Measurements from ENCODE around the gene ACER3. TPM values are rescaled to one million over a fixed set of nuclear protein-coding genes. Genes with fewer than 3 reads are reported as not detected.

ACER3 gene
- total and polyA plus RNA-seq, 2 of the 4 experiments (the other 2 are of a cell fraction), result 3.5 to 10.0 TPM

DNA sequence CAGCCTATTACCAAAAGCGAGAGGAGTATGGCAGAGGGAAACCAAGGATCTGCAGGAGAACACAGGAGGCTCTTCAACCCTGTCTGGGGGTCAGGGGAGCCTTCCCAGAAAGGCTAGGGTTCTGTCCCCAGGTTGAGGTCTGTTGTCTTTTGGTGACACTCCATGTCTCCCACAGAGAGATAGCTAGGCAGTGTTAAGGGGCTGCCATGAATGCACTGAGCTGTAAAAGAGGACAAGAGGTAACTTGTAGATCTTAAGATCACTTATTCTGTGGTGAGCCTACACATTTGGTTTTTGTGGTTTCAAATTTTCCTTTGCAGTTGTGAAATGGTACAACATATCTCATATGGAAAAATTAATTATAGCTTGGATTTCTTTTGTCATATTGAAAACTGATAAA, 6.0 kb upstream of the ACER3 start:
- H3K79me1 ChIP-seq (ENCODE audit: low read depth in 1 of 2, low read length in 2 of 2), result no peaks in the 10 kb centered on the region
- no peak overlapping the region for H2BK5ac ChIP-seq (ENCODE audit: low read depth, low read length, poor library complexity, severe bottlenecking)
- no peak overlapping the region for H3K23ac ChIP-seq (ENCODE audit: low read depth, low read length)
- H2AFZ ChIP-seq (replicated peaks; ENCODE audit: low read length, poor library complexity), result no peak overlapping the region
- no peaks in the 10 kb centered on the region for H4K20me1 ChIP-seq (ENCODE audit: insufficient read depth, low read length)
- DNase-seq, result no peak
- BruUV-seq (replicated peaks), result no TSS peak
- H4K91ac ChIP-seq (ENCODE audit: insufficient read depth, low read depth, low read length), result no peak overlapping the region
- dilution Hi-C loops (cut with HindIII; ENCODE audit: low sequenced_read_pairs, unreplicated experiment) (no loop called here), in situ Hi-C loops (cut with MboI; ENCODE audit: low sequenced_read_pairs) (no loop called here), intact Hi-C loops (cut with micrococcal nuclease) (no loop called here)
- H3K9ac ChIP-seq (ENCODE audit: low read depth, low read length), result no peak overlapping the region
- no peak overlapping the region for H4K8ac ChIP-seq (ENCODE audit: low read depth in 2 of 2, low read length in 2 of 2)
- no peaks in the 10 kb centered on the region for H3K4me1 ChIP-seq (ENCODE audit: control insufficient read depth, insufficient read depth, low read length)
- H3K27ac ChIP-seq (ENCODE audit: insufficient read depth, low read length), result no peak overlapping the region
- no peak overlapping the region for H2BK15ac ChIP-seq (ENCODE audit: low read depth, low read length)
- H2BK120ac ChIP-seq (ENCODE audit: low read depth, low read length), result no peak overlapping the region
- no peak overlapping the region for H2AK9ac ChIP-seq (replicated peaks; ENCODE audit: low read depth, low read length, poor library complexity)
- no CpG with 5 or more reads among the region's 1 CpG for WGBS, 2 experiments (ENCODE audit: extremely low coverage in 2 of 2, insufficient read length in 1 of 2)
- no peaks in the 10 kb centered on the region for H3K36me3 ChIP-seq (ENCODE audit: control insufficient read depth, insufficient read depth, low read length)
- no peak overlapping the region for H2AK5ac ChIP-seq (ENCODE audit: low read depth, low read length)
- H4K5ac ChIP-seq (ENCODE audit: low read depth, low read length), result no peak overlapping the region
- ATAC-seq (ENCODE audit: low read depth), result no peak
- no peaks in the 10 kb centered on the region for H3K9me1 ChIP-seq (ENCODE audit: insufficient read depth, low read length)
- H3K4me2 ChIP-seq (ENCODE audit: low read depth, low read length), result no peak overlapping the region
- H3K18ac ChIP-seq (ENCODE audit: low read depth, low read length), result no peak overlapping the region
- H3K4me3 ChIP-seq (ENCODE audit: insufficient read depth, low read depth, low read length), result no peak overlapping the region
- TF ChIP-seq MAFK (IDR thresholded peaks at IDR 0.05; ENCODE audit: low read depth, low read length) (no peak), RFX5 (IDR thresholded peaks at IDR 0.05; ENCODE audit: low read depth, low read length) (no peak), MAZ (IDR thresholded peaks at IDR 0.05; ENCODE audit: borderline replicate concordance, low read depth, low read length) (no peak), NFE2L2 (IDR thresholded peaks at IDR 0.05; ENCODE audit: low read depth, low read length) (no peak), CHD1 (IDR thresholded peaks at IDR 0.05; ENCODE audit: low read depth, low read length) (no peak), POLR2A (IDR thresholded peaks at IDR 0.05; ENCODE audit: low read depth, low read length) (no peak), BHLHE40 (IDR thresholded peaks at IDR 0.05; ENCODE audit: low read depth, low read length) (no peak), RCOR1 (IDR thresholded peaks at IDR 0.05; ENCODE audit: insufficient replicate concordance, low read length) (no peak), ELK1 (IDR thresholded peaks at IDR 0.05; ENCODE audit: borderline replicate concordance, low read depth, low read length) (no peak), MXI1 (IDR thresholded peaks at IDR 0.05; ENCODE audit: borderline replicate concordance, low read depth, low read length) (no peak), SMC3 (IDR thresholded peaks at IDR 0.05; ENCODE audit: low read depth, low read length) (no peak), USF2 (IDR thresholded peaks at IDR 0.05; ENCODE audit: low read depth, low read length) (no peak), RAD21 (IDR thresholded peaks at IDR 0.05; ENCODE audit: low read length) (no peak), FOS (IDR thresholded peaks at IDR 0.05; ENCODE audit: low read depth, low read length) (no peak), CEBPB (IDR thresholded peaks at IDR 0.05; ENCODE audit: low read depth, low read length) (no peak)
- TF ChIP-seq, protein P1, sequence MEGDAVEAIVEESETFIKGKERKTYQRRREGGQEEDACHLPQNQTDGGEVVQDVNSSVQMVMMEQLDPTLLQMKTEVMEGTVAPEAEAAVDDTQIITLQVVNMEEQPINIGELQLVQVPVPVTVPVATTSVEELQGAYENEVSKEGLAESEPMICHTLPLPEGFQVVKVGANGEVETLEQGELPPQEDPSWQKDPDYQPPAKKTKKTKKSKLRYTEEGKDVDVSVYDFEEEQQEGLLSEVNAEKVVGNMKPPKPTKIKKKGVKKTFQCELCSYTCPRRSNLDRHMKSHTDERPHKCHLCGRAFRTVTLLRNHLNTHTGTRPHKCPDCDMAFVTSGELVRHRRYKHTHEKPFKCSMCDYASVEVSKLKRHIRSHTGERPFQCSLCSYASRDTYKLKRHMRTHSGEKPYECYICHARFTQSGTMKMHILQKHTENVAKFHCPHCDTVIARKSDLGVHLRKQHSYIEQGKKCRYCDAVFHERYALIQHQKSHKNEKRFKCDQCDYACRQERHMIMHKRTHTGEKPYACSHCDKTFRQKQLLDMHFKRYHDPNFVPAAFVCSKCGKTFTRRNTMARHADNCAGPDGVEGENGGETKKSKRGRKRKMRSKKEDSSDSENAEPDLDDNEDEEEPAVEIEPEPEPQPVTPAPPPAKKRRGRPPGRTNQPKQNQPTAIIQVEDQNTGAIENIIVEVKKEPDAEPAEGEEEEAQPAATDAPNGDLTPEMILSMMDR (conservative IDR thresholded peaks at IDR 0.05; ENCODE audit: low read depth, low read length), result no peak
- no peak overlapping the region for H3K4ac ChIP-seq (ENCODE audit: low read depth, low read length)
- CTCF ChIA-PET, result interaction anchor here (0.7 kb wide), 1 partner anchor 119 kb away, joined by 4 read pairs; no protein-coding TSS in a partner anchor
- POLR2A ChIA-PET (ENCODE audit: unreplicated experiment), result interaction anchor here (0.6 kb wide), 1 partner anchor 173 kb away, joined by 3 read pairs; no protein-coding TSS in a partner anchor
- H3K9me3 ChIP-seq (ENCODE audit: control insufficient read depth, insufficient read depth, low read length), result no peaks in the 10 kb centered on the region
- no peak overlapping the region for H2BK20ac ChIP-seq (ENCODE audit: low read depth, low read length)
- H3K27me3 ChIP-seq (ENCODE audit: control insufficient read depth, insufficient read depth, low read length), result peaks cover 20% of the 10 kb centered on the region
- H3K56ac ChIP-seq (ENCODE audit: extremely low read depth, insufficient read depth, low read length), result no peak overlapping the region
- H3K14ac ChIP-seq (replicated peaks; ENCODE audit: low read depth, low read length), result no peak overlapping the region; the same call in 1 of the 2 replicates
